Activated CD4-positive, alpha-beta T cell treated with anti-CD3 and anti-CD28 coated beads, Interleukin-2, amount 10 ng/mL, durations not matched to agents 7 days and 5 days (primary cell): ENCODE data around the gene PLEKHA8. TPM values are rescaled to one million over a fixed set of nuclear protein-coding genes. Genes with fewer than 3 reads are reported as not detected.
A peak's percentile ranks its signal among the peaks of the same experiment; 100 is the strongest.
"Not testable (repeated sequence)": the region's sequence is repeated elsewhere in the genome, so short reads cannot be mapped to it uniquely, and the experiment has no call there.

Experiments
- CTCF ChIA-PET: fragments of 350-600 bp; sonication (Branson Sonifier 250); formaldehyde crosslinking; loops from one replicate; lab custom pipeline; 2021; ENCODE audit warnings: antibody characterized with exemption; lab: Charles Lee
- POLR2A ChIA-PET: fragments of 350-600 bp; sonication (Branson Sonifier 250); formaldehyde crosslinking; loops from one replicate; lab custom pipeline; 2021; ENCODE audit warnings: antibody characterized with exemption; lab: Charles Lee
- DNase-seq: peaks from one replicate; pipeline ENCODE4 v3.0.0-alpha.2; 2020
- H3K27ac Mint-ChIP-seq: one replicate; pipeline ENCODE4 v1.8.0; 2021; ENCODE audit warnings: mild to moderate bottlenecking, moderate library complexity, mixed read lengths
- H3K27me3 Mint-ChIP-seq: one replicate; pipeline ENCODE4 v1.8.0; 2021; ENCODE audit warnings: mixed read lengths
- H3K36me3 Mint-ChIP-seq: one replicate; pipeline ENCODE4 v1.8.0; 2021; ENCODE audit warnings: low read depth, mixed read lengths
- H3K4me1 Mint-ChIP-seq: one replicate; pipeline ENCODE4 v1.8.0; 2021; ENCODE audit warnings: mixed read lengths
- H3K4me3 Mint-ChIP-seq: one replicate; pipeline ENCODE4 v1.8.0; 2021; ENCODE audit warnings: mild to moderate bottlenecking, moderate library complexity, mixed read lengths
- H3K9me3 Mint-ChIP-seq: one replicate; pipeline ENCODE4 v1.8.0; 2021; ENCODE audit warnings: mixed read lengths
- total RNA-seq, 2 experiments: library from RNA; stranded (reverse); gene quantifications; one replicate each; pipeline ENCODE4 v1.2.3, GENCODE V29; 2021

PLEKHA8 gene
- total RNA-seq, 2 experiments from 2014 or later: 5.2 to 6.3 TPM

DNA sequence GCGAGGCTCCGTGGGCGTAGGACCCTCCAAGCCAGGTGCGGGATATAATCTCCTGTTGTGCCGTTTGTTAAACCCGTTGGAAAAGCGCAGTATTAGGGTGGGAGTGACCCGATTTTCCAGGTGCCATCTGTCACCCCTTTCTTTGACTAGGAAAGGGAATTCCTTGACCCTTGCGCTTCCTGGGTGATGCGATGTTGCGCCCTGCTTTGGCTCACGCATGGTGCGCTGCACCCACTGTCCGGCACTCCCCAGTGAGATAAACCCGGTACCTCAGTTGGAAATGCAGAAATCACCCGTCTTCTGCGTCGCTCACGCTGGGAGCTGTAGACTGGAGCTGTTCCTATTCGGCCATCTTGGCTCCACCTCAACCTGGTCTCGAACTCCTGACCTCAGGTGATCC lies 70.4 kb downstream of the PLEKHA8 start:
- H3K4me1 Mint-ChIP-seq, H3K27me3 Mint-ChIP-seq, CTCF ChIA-PET, DNase-seq, H3K4me3 Mint-ChIP-seq, H3K27ac Mint-ChIP-seq, H3K36me3 Mint-ChIP-seq, POLR2A ChIA-PET: not testable (repeated sequence)
- peaks cover 11% of the 10 kb centered on the region for H3K9me3 Mint-ChIP-seq

DNA sequence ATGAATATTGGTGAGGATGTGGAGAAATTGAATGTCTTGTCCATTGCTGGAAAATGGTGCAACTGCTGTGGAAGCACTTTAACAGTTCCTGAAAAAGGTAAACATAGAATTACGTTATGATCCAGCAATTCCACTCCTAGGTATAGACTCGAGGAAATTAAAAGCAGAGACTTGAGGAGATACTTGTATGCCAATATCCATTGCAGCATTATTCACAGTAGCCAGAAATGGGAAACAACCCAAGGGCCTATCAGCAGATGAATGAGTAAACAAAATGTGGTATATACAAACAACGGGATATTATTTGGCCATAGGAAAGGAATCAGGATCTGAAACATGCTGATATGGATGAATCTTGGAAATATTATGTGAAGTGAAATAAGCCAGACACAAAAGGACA lies 74.1 kb downstream of the PLEKHA8 start:
- Mint-ChIP-seq H3K4me1 (no peaks in the 10 kb centered on the region), H3K9me3 (peaks cover 7% of the 10 kb centered on the region), H3K36me3 (peaks cover 2% of the 10 kb centered on the region), H3K4me3 (no peak overlapping the region), H3K27me3 (no peaks in the 10 kb centered on the region), H3K27ac (no peak overlapping the region)
- ChIA-PET CTCF (no interaction called here), POLR2A (no interaction called here)
- DNase-seq: no peak

DNA sequence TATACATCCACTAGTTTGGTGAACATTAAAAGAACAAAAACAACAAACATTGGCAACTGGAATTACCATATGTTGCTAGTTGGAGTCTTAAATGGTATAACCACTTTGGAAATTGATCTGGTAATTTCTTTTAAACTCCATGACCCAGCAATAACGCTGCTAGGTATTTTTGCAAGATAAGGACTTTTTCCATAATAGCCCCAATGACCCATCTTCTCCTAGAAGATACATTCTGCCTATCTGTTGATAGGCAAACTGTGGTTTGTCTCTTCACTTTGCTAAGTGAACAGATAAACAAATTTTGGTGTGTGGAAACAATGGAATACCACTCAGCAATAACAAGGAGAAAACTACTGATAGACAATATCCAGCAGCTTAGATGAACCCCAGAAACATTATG lies 75.9 kb downstream of the PLEKHA8 start:
- no peak overlapping the region for H3K4me3 Mint-ChIP-seq
- ChIA-PET CTCF (no interaction called here), POLR2A (no interaction called here)
- H3K36me3 Mint-ChIP-seq: no peaks in the 10 kb centered on the region
- no peak overlapping the region for H3K27ac Mint-ChIP-seq
- no peaks in the 10 kb centered on the region for H3K27me3 Mint-ChIP-seq
- peaks cover 4% of the 10 kb centered on the region for H3K9me3 Mint-ChIP-seq
- DNase-seq: no peak
- H3K4me1 Mint-ChIP-seq: no peaks in the 10 kb centered on the region

DNA sequence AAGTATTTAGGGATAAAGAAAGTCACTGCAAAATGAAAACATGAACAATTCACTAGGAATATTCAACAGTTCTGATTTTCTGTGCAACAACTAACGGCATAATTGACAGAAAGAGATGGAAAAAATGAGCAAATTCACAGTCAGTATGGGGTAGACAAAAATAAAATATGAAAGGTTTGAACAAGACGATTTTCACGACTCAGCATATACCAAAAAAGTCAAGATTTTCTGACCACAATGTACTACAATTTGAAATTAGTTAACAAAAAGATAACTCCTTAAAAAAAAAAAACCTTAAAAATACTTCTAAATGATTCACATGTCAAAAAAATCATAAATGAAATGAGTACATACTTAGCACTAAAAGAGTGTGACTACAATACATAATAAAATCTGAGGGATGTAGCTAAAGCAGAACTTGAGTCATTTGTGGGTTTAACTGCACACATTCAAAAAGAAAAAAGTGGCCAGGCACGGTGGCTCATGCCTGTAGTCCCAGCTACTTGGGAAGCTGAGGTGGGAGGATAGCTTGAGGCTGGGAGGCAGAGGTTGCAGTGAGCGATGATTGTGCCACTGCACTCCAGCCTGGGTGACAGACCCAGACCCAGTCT lies 84.0 kb downstream of the PLEKHA8 start:
- CTCF ChIA-PET: no interaction called here
- H3K36me3 Mint-ChIP-seq: peaks cover 7% of the 10 kb centered on the region
- H3K27ac Mint-ChIP-seq: no peak overlapping the region
- POLR2A ChIA-PET: no interaction called here
- H3K9me3 Mint-ChIP-seq: peaks cover 14% of the 10 kb centered on the region
- DNase-seq: no peak
- no peaks in the 10 kb centered on the region for H3K27me3 Mint-ChIP-seq
- H3K4me1 Mint-ChIP-seq: peaks cover 7% of the 10 kb centered on the region
- no peak overlapping the region for H3K4me3 Mint-ChIP-seq

DNA sequence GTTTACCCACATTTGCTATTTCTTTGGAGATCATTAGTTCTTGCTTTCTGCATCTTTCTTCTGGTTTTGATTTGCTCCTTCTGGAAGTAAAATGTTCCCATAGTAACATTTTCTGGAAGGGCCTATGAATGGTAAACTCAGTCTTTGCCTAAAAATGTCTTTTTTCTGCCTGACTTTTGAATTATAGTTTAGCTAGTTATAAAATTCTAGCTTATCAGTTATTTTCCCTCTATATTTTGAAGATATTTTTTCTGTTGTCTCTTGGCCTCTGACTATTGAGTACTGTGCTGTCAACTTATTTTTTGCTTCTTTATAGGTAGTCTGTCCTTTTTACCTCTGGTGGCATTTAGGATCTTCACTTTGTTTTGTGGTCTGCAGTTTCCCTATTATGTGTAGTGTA lies 84.9 kb downstream of the PLEKHA8 start:
- Mint-ChIP-seq H3K27ac (no peak overlapping the region), H3K9me3 (peaks cover 14% of the 10 kb centered on the region), H3K4me3 (no peak overlapping the region), H3K27me3 (no peaks in the 10 kb centered on the region), H3K36me3 (peaks cover 7% of the 10 kb centered on the region), H3K4me1 (peaks cover 7% of the 10 kb centered on the region)
- DNase-seq: no peak
- CTCF ChIA-PET: interaction anchor here (0.6 kb wide), 2 partner anchors 565 to 1023 kb away, joined by 4 to 7 read pairs; no protein-coding TSS in a partner anchor
- POLR2A ChIA-PET: no interaction called here

DNA sequence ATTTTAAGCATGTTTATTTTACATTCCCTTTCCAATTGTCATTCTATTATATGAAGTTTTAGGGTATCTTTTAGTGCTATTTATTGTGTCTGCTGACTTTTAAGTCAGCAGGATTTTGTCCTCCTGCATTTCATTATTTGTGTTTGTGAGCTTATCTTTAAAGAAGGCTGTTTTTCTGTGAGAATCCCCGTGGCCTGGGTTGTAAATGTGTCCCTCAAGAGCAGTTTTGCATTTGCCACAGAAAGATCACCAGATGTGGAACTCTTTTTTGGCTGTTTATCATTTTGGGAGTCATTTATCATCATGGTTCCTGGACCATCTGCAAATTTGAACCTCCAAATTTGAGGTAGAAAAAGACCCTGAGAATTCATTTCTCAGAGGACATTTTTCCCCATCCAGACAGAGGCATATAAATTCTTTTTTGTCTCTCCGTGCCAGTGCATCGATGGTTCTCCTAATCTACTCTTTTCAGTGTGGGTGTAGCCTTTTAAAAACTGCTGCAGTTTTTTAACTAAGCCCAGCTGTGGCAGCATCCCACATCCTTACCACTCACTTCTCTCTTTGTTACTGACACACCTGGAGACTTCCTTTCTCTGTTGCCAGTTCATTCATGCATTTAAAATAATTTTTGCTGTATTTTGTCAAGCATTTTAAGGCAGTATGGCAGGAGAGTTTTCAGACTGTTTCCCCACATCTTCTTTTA lies 86.5 kb downstream of the PLEKHA8 start:
- Mint-ChIP-seq H3K9me3 (peaks cover 14% of the 10 kb centered on the region), H3K4me3 (no peak overlapping the region), H3K27ac (no peak overlapping the region), H3K27me3 (no peaks in the 10 kb centered on the region), H3K4me1 (peaks cover 7% of the 10 kb centered on the region), H3K36me3 (peaks cover 7% of the 10 kb centered on the region)
- CTCF ChIA-PET: no interaction called here
- POLR2A ChIA-PET: no interaction called here
- no peak for DNase-seq

DNA sequence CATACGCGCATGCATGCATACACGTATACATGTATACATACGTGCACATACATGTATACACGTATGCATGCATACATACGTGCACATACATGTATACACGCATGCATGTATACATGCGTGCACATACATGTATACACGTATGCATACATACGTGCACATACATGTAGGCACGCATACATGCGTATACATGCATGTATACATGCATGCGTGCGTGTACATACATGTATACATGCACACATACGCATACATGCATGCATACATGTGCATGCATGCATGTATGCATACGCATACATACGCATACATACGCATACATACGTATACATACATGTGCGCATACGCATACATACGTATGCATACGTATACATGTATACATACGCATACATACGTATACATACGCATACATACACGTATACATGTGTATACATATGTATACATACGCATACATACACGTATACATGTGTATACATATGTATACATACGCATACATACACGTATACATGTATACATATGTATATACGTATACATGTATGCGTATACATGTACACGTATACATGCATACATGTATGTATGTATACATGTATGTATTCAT lies 87.6 kb downstream of the PLEKHA8 start:
- no peak overlapping the region for H3K27ac Mint-ChIP-seq
- ChIA-PET POLR2A (no interaction called here), CTCF (no interaction called here)
- no peak for DNase-seq
- H3K4me1 Mint-ChIP-seq: peaks cover 7% of the 10 kb centered on the region
- H3K9me3 Mint-ChIP-seq: peaks cover 14% of the 10 kb centered on the region
- peaks cover 7% of the 10 kb centered on the region for H3K36me3 Mint-ChIP-seq
- H3K27me3 Mint-ChIP-seq: no peaks in the 10 kb centered on the region
- H3K4me3 Mint-ChIP-seq: no peak overlapping the region

DNA sequence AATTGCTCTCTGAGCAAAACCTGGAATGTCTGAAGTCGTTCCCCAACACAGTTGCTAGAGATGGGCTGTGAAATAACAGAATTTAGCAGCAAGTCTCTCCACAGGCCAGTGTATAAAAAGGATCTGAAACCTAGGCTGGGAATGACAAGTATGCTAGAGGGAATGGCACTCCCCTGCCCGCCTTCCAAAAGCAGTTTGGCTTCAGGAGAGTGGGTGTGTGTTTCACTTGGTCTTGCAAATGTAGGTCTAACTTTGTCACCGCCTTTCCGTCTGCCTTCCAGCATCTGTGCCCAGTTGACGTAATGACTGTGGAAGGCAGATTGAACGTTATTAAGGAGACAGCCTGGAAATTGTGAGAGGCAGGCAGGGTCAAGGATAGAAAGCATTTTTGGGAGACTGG lies 88.6 kb downstream of the PLEKHA8 start:
- ChIA-PET POLR2A (no interaction called here), CTCF (no interaction called here)
- DNase-seq: no peak
- Mint-ChIP-seq H3K27me3 (no peaks in the 10 kb centered on the region), H3K9me3 (peaks cover 13% of the 10 kb centered on the region), H3K36me3 (peaks cover 7% of the 10 kb centered on the region), H3K27ac (no peak overlapping the region), H3K4me3 (no peak overlapping the region), H3K4me1 (peaks cover 7% of the 10 kb centered on the region)

DNA sequence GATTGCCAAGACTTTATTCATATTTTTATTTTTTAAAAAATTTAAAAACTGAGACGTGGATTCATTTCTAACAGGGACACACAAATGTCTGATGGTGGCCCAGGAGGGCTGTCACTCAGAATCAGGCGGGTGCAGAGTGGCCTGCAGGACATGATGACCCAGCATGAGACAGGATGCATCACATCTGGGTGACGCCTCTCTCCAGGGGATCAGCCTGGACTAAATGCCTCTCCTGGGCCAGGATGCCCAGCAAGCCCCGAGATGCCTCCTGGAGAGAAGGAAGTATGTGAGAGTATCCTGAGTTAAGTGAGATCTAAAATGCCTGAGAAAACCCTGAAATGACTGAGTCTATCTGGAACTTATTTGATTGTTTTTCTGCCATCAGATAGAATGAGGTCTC lies 89.7 kb downstream of the PLEKHA8 start:
- peaks cover 9% of the 10 kb centered on the region for H3K9me3 Mint-ChIP-seq
- H3K4me1 Mint-ChIP-seq: peaks cover 7% of the 10 kb centered on the region
- H3K4me3 Mint-ChIP-seq: no peak overlapping the region
- ChIA-PET POLR2A (no interaction called here), CTCF (no interaction called here)
- H3K27ac Mint-ChIP-seq: no peak overlapping the region
- H3K27me3 Mint-ChIP-seq: peaks cover 1% of the 10 kb centered on the region
- no peak for DNase-seq
- H3K36me3 Mint-ChIP-seq: peaks cover 5% of the 10 kb centered on the region

DNA sequence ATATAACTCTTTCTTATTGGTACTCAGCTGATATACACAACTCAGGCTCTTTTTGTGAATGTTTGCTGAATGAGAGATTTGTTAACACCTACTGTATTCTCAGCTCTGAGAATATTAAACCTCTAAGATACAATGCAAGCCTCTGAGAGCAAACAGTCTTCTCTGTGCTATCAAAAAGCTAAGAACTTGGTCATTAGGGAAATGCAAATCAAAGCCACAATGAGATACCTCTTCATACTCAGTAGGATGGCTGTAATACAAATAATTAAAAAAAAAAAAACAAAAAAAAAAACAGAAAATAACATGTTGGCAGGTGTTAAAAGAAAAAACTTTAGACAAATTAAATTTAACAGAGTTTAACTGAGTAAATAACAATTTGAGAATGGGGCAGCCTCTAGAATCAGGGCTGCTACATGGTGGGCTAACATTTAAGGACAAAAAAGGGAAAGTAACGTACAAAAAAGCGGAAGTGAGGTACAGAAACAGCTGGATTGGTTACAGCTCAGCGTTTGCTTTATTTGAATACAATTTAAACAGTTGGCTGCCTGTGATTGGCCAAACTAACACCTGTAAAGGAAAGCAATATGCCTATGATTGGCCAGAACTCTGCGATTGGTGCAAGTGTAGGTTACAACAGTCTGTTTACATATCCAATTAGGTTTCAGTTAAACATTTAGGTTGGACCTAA lies 91.8 kb downstream of the PLEKHA8 start:
- CTCF ChIA-PET: interaction anchor here (0.7 to 1.2 kb wide), 3 partner anchors 14 to 1558 kb away, joined by 3 to 4 read pairs (median 3); no protein-coding TSS in a partner anchor
- Mint-ChIP-seq H3K27me3 (peaks cover 1% of the 10 kb centered on the region), H3K4me3 (no peak overlapping the region), H3K27ac (no peak overlapping the region), H3K4me1 (peaks cover under 1% of the 10 kb centered on the region), H3K36me3 (no peaks in the 10 kb centered on the region), H3K9me3 (no peaks in the 10 kb centered on the region)
- DNase-seq: no peak
- POLR2A ChIA-PET: no interaction called here

DNA sequence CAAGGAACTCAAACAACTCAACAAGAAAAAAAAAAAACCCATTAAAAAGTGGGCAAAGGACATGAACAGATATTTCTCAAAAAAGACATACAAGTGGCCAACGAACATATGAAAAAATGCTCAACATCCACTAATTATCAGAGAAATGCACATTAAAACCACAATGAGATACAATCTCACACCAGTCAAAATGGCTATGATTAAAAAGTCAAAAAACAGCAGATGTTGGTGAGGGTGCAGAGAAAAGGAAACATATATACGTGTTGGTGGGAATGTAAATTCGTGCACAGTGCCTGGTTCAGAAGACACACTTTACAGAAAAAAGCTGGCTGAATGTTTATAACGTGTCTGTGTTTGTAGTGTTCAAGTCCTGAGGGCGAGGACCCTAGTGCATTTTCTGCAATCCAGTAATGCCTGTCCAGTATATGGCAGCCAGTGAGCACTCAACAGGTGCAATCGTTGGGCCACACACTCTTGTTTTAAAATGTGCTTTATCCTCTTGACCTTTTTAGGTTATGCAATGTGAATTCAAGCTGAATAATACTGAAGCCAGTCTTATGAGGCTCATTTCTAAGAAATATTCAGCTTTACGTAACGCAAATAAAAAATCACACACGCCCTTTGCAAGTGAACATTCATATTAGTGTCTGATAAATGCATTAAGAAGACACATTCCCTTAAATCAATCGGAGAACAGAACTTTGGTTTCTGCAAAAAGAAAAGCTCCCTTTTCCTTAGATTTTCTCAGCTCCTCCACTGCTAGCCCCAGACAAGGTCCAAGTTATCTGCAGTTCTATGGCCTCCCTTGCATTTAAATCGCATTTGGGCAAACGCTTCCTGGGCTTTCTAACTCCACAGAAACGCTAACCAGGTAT lies 105.8 kb downstream of the PLEKHA8 start:
- CTCF ChIA-PET: interaction anchor here (1.0 to 1.6 kb wide), 5 partner anchors 10 to 189 kb away, joined by 3 to 4 read pairs (median 3); no protein-coding TSS in a partner anchor
- no peaks in the 10 kb centered on the region for H3K9me3 Mint-ChIP-seq
- peaks cover 17% of the 10 kb centered on the region for H3K27me3 Mint-ChIP-seq
- H3K4me3 Mint-ChIP-seq: peak overlapping the region; percentile 73
- no peak for DNase-seq
- H3K36me3 Mint-ChIP-seq: no peaks in the 10 kb centered on the region
- peaks cover 7% of the 10 kb centered on the region for H3K4me1 Mint-ChIP-seq
- POLR2A ChIA-PET: no interaction called here
- peak overlapping the region; percentile 84 for H3K27ac Mint-ChIP-seq

DNA sequence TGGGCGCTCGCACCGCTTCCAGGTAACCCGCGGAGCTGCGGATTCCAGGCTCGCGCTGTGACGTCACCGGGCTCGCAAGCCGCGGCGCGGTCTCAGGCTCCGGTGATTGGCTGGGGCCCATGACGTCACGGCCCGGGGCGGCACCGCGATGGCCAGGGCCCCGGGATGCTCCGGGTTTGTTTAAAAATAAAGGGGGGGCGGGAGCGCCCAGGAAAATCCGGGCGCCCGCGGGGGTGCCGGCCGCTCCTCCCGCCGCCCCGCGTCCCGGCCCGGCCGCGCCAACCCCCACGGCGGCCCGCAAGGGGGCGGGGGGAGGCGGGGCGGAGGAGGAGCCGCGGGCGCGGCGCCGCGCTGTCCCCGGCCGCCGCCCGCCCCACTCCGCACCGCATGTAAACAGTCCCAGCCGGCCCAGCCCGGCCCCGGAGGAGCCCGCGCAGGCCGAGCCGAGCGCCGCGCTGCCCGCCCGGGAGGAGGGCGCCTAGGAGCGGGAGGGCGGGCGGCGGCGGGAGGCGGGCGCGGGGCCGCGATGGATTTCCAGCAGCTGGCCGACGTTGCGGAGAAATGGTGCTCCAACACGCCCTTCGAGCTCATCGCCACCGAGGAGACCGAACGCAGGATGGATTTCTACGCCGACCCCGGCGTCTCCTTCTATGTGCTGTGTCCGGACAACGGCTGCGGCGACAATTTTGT lies 106.5 kb downstream of the PLEKHA8 start, which contains the start of gene MTURN:
Gene MTURN (plus strand): TSS at position 376 of the 690 bp plus-strand sequence. CDS start 151 bp downstream, at position 527.
- H3K4me3 Mint-ChIP-seq: peak within 1 kb of the TSS; percentile 73
- POLR2A ChIA-PET: interaction anchor here (0.5 kb wide), 1 partner anchor 327 kb away, joined by 4 read pairs; no protein-coding TSS in a partner anchor
- peaks cover 17% of the 10 kb centered on the region for H3K27me3 Mint-ChIP-seq
- H3K4me1 Mint-ChIP-seq: peaks cover 7% of the 10 kb centered on the region
- H3K36me3 Mint-ChIP-seq: no peaks in the 10 kb centered on the region
- CTCF ChIA-PET: interaction anchor here (1.0 to 1.6 kb wide), 6 partner anchors 8 to 188 kb away, joined by 3 to 4 read pairs (median 3); no protein-coding TSS in a partner anchor
- DNase-seq: peak; percentile 86
- H3K27ac Mint-ChIP-seq: peak within 1 kb of the TSS; percentile 84
- H3K9me3 Mint-ChIP-seq: no peaks in the 10 kb centered on the region
